ENCODE measurements around the gene FAM168A.
A peak's percentile ranks its signal among the peaks of the same experiment; 100 is the strongest.

FAM168A gene

DNA sequence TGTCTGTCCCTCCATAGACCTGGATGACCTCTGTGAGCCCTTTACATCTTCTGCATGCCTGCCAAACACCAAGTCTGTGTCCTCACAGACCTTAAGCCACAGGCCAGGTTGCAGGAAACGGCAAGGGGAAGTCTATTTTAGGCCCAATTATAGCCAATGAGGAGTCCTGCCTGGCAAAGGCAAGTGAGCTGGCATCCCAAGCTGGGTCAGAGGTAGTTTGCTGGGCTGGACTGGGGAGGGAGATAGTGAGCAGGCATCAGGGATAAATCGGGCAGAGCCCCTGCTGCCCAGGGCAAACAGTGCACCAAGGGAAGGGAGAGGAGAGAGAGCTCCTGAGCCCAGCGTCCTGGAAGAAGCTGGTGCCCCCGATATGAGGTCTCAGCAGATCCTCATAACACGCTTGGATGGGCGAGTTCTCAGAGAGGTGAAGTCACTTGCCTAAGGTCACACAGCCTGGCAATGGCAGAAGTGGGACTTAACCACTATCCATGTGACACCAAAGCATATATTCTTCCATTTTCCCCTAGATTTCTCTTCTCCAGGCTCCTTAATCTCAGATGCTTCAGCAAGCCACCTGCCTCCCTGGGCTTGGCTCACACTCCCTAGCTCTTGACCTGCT, 225.4 kb downstream of the FAM168A start:
- Histone ChIP-seq H3K27me3 (replicated peaks; ENCODE audit: control insufficient read depth, insufficient read depth, low read length, poor library complexity, severe bottlenecking) (no peaks in the 10 kb centered on the region), H3K9me3 (ENCODE audit: control insufficient read depth, low read length) (no peaks in the 10 kb centered on the region), H3K4me1 (ENCODE audit: control insufficient read depth, insufficient read depth, low read length, poor library complexity, severe bottlenecking) (peaks cover 19% of the 10 kb centered on the region), H3K36me3 (ENCODE audit: control insufficient read depth, insufficient read depth, low read length) (no peaks in the 10 kb centered on the region), H3K4me3 (ENCODE audit: insufficient read depth, low read depth, low read length, poor library complexity, severe bottlenecking) (no peak overlapping the region), H3K27ac (ENCODE audit: insufficient read depth, low read length, poor library complexity, severe bottlenecking) (no peak overlapping the region)
- DNase-seq: no peak

DNA sequence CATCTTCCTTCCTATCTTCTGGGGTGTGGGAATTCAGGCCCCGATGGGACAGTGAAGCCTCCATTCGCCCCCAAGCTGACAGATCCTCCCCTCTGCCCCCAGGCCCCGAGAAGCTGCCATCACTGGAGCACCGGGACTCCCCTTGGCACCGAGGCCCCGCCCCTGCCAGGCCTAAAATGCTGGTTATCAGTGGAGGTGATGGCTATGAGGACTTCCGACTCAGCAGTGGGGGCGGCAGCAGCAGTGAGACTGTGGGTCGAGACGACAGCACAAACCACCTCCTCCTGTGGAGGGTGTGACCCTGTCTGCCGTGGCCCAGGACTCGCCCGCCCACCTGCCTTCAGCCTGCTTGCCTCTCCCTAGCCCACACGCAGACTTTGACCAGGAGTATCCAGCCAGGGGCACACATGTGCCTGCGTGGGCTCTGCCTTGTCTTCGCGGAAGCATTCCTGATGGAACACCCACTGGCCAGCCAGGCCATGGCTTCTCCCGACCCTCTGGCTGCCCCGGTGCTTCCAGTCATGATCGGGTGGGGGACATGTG, 230.4 kb downstream of the FAM168A start:
- Histone ChIP-seq H3K27me3 (replicated peaks; ENCODE audit: control insufficient read depth, insufficient read depth, low read length, poor library complexity, severe bottlenecking) (no peaks in the 10 kb centered on the region), H3K27ac (ENCODE audit: insufficient read depth, low read length, poor library complexity, severe bottlenecking) (no peak overlapping the region), H3K36me3 (ENCODE audit: control insufficient read depth, insufficient read depth, low read length) (no peaks in the 10 kb centered on the region), H3K4me1 (ENCODE audit: control insufficient read depth, insufficient read depth, low read length, poor library complexity, severe bottlenecking) (peaks cover 24% of the 10 kb centered on the region), H3K9me3 (ENCODE audit: control insufficient read depth, low read length) (no peaks in the 10 kb centered on the region), H3K4me3 (ENCODE audit: insufficient read depth, low read depth, low read length, poor library complexity, severe bottlenecking) (no peak overlapping the region)
- no peak for DNase-seq

DNA sequence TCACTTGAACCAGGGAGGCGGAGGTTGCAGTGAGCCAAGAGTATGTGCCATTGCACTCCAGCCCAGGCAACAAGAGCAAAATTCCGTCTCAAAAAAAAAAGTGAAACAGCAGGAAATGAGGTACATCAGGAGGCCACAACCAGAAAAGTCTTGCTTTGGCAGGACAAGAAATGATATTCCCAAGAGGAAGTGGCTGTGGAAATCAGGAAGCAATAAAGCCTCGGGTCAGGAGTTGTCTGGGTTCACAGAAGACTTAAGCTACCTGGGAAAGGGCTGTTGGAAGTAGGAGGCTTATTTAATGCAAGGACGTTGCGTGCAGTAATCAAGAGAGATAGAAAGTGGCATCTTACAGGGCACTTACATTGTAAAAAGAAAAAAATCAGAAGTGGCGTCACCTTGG, 231.0 kb downstream of the FAM168A start:
- DNase-seq: no peak
- no peaks in the 10 kb centered on the region for H3K36me3 ChIP-seq (ENCODE audit: control insufficient read depth, insufficient read depth, low read length)
- H3K9me3 ChIP-seq (ENCODE audit: control insufficient read depth, low read length): no peaks in the 10 kb centered on the region
- H3K4me1 ChIP-seq (ENCODE audit: control insufficient read depth, insufficient read depth, low read length, poor library complexity, severe bottlenecking): peaks cover 24% of the 10 kb centered on the region
- H3K27me3 ChIP-seq (replicated peaks; ENCODE audit: control insufficient read depth, insufficient read depth, low read length, poor library complexity, severe bottlenecking): no peaks in the 10 kb centered on the region
- no peak overlapping the region for H3K27ac ChIP-seq (ENCODE audit: insufficient read depth, low read length, poor library complexity, severe bottlenecking)
- no peak overlapping the region for H3K4me3 ChIP-seq (ENCODE audit: insufficient read depth, low read depth, low read length, poor library complexity, severe bottlenecking)

DNA sequence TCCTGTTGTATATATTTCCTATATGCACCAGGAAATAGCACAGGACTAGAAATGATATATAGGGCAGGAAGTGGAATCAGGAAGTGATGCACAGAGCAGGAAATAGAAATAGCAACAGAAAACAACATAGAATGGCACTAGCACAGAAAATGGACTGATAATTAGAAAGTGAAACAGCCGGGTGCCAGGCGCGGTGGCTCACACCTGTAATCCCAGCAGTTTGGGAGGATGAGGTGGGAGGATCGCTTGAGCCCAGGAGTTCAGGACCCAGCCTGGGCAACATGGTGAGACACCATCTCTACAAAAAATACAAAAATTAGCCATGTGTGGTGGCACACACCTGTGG, 231.7 kb downstream of the FAM168A start:
- Histone ChIP-seq H3K4me1 (ENCODE audit: control insufficient read depth, insufficient read depth, low read length, poor library complexity, severe bottlenecking) (peaks cover 24% of the 10 kb centered on the region), H3K4me3 (ENCODE audit: insufficient read depth, low read depth, low read length, poor library complexity, severe bottlenecking) (peak overlapping the region; percentile 37), H3K9me3 (ENCODE audit: control insufficient read depth, low read length) (no peaks in the 10 kb centered on the region), H3K27me3 (replicated peaks; ENCODE audit: control insufficient read depth, insufficient read depth, low read length, poor library complexity, severe bottlenecking) (no peaks in the 10 kb centered on the region), H3K27ac (ENCODE audit: insufficient read depth, low read length, poor library complexity, severe bottlenecking) (peak overlapping the region; percentile 70), H3K36me3 (ENCODE audit: control insufficient read depth, insufficient read depth, low read length) (no peaks in the 10 kb centered on the region)
- DNase-seq: peak in 1 of 3 donors; percentile 17

DNA sequence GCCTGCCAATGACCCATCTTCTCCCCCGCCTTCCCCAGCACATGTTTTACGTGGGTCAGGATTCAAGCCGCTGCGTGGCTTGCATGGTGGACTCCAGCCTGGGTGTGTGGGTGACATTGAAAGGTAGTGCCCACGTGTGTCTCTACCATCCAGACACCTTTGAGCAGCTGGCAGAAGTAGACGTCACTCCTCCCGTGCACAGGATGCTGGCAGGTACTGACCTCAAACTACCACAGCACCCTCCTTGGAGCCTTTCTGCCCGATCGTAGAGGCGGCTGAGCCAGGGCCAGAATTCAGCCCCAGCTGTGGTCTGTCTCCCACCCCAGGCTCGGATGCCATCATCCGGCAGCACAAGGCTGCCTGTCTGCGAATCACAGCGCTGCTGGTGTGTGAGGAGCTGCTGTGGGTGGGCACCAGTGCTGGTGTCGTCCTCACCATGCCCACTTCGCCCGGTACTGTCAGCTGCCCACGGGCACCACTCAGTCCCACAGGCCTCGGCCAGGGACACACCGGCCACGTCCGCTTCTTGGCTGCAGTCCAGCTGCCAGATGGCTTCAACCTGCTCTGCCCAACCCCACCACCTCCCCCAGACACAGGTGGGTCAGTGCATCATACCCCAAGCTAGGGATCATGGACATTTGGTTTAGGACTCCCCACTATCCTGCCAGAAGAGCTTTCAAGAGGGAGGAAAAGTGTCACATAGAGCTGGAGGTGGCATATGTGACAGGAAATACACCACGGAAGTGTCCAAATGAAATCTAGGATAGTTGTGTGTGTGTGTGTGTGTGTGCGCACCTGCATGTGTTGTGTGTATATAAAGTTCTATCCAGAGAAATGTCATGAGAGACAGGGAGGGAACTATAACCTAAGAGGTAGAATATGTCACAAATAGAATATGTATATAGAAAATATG, 232.3 kb downstream of the FAM168A start:
- H3K36me3 ChIP-seq (ENCODE audit: control insufficient read depth, insufficient read depth, low read length): no peaks in the 10 kb centered on the region

DNA sequence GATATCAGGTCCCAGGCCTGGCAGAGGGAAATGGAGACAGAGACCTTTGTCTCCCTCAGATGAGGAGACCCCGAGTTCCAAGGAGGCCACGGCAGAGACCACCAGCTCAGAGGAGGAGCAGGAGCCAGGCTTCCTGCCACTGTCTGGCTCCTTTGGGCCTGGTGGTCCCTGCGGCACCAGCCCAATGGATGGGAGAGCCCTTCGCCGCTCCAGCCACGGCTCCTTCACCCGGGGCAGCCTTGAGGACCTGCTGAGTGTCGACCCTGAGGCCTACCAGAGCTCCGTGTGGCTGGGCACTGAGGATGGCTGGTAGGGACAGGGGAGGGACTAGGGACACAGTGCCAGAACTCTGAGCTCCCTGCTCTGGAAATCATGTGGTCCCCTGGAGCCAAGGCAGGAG, 234.8 kb downstream of the FAM168A start:
- Histone ChIP-seq H3K27ac (ENCODE audit: insufficient read depth, low read length, poor library complexity, severe bottlenecking) (no peak overlapping the region), H3K9me3 (ENCODE audit: control insufficient read depth, low read length) (no peaks in the 10 kb centered on the region), H3K36me3 (ENCODE audit: control insufficient read depth, insufficient read depth, low read length) (no peaks in the 10 kb centered on the region), H3K27me3 (replicated peaks; ENCODE audit: control insufficient read depth, insufficient read depth, low read length, poor library complexity, severe bottlenecking) (no peaks in the 10 kb centered on the region), H3K4me1 (ENCODE audit: control insufficient read depth, insufficient read depth, low read length, poor library complexity, severe bottlenecking) (peaks cover 24% of the 10 kb centered on the region), H3K4me3 (ENCODE audit: insufficient read depth, low read depth, low read length, poor library complexity, severe bottlenecking) (no peak overlapping the region)
- no peak for DNase-seq

More for the DNA sequence above, 232.3 kb downstream of the FAM168A start:
- no peak for DNase-seq
- Histone ChIP-seq H3K27ac (ENCODE audit: insufficient read depth, low read length, poor library complexity, severe bottlenecking) (peak overlapping the region; percentile 70), H3K4me1 (ENCODE audit: control insufficient read depth, insufficient read depth, low read length, poor library complexity, severe bottlenecking) (peaks cover 24% of the 10 kb centered on the region), H3K9me3 (ENCODE audit: control insufficient read depth, low read length) (no peaks in the 10 kb centered on the region), H3K27me3 (replicated peaks; ENCODE audit: control insufficient read depth, insufficient read depth, low read length, poor library complexity, severe bottlenecking) (no peaks in the 10 kb centered on the region), H3K4me3 (ENCODE audit: insufficient read depth, low read depth, low read length, poor library complexity, severe bottlenecking) (peak overlapping the region; percentile 37)

DNA sequence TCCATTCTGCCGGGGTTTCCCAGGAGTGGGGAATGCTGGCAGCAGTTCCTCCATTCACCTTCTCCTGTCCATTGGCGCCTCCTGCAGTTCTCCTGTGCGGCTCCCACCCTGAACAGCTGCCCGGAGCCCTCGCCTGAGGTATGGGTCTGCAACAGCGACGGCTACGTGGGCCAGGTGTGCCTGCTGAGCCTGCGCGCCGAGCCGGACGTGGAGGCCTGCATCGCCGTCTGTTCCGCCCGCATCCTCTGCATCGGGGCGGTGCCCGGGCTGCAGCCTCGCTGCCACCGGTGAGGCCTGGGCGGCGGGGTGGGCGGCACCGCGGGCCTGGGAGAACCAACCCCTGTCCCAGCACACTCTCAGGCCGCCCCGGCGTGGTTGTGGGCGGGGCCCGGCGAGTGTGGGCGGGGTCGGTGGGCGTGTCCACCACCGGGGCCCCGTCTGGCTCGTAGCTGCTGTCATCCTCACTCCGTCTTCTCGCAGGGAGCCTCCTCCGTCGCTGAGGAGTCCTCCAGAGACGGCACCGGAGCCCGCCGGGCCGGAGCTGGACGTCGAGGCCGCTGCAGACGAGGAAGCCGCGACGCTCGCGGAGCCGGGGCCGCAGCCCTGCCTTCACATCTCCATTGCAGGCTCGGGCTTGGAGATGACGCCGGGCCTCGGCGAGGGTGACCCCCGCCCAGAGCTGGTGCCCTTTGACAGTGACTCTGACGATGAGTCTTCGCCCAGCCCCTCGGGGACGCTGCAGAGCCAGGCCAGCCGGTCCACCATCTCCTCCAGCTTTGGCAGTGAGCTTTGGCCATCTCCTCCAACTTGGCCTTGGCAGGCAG, 235.7 kb downstream of the FAM168A start:
- no peak for DNase-seq
- peaks cover 15% of the 10 kb centered on the region for H3K4me1 ChIP-seq (ENCODE audit: control insufficient read depth, insufficient read depth, low read length, poor library complexity, severe bottlenecking)
- H3K36me3 ChIP-seq (ENCODE audit: control insufficient read depth, insufficient read depth, low read length): no peaks in the 10 kb centered on the region

DNA sequence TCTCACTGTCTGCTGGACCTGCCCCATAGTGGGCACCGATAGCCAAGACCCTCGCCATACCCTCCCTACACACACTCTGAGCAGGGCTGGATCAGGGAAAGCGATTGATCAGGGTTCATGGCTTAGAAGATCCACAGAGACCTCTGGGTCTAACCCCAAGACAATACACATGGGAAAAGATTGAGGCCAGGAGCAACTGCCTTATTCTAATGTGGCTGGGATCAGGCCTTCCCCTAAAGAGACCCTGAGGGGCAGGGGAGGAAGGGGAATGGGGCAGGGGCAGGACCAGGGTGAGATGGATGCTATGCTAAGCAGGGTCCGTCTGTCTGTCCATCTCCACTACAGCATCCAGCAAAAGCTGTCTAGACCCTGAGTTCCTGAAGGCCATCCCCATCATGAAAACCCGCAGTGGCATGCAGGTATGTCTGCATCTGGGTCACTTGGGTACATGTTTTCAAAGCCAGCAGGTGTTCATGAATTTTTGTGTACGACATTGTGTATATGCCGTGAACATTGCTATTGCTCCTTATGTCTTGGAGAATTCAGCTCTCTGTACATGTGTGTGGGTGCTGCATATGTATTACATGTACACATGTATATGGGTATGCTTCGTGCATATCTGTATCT, 237.1 kb downstream of the FAM168A start:
- Histone ChIP-seq H3K4me1 (ENCODE audit: control insufficient read depth, insufficient read depth, low read length, poor library complexity, severe bottlenecking) (peaks cover 4% of the 10 kb centered on the region), H3K36me3 (ENCODE audit: control insufficient read depth, insufficient read depth, low read length) (no peaks in the 10 kb centered on the region), H3K27ac (ENCODE audit: insufficient read depth, low read length, poor library complexity, severe bottlenecking) (no peak overlapping the region)

More for the DNA sequence above, 235.7 kb downstream of the FAM168A start:
- Histone ChIP-seq H3K4me3 (ENCODE audit: insufficient read depth, low read depth, low read length, poor library complexity, severe bottlenecking) (no peak overlapping the region), H3K9me3 (ENCODE audit: control insufficient read depth, low read length) (no peaks in the 10 kb centered on the region), H3K27me3 (replicated peaks; ENCODE audit: control insufficient read depth, insufficient read depth, low read length, poor library complexity, severe bottlenecking) (no peaks in the 10 kb centered on the region), H3K27ac (ENCODE audit: insufficient read depth, low read length, poor library complexity, severe bottlenecking) (no peak overlapping the region)

DNA sequence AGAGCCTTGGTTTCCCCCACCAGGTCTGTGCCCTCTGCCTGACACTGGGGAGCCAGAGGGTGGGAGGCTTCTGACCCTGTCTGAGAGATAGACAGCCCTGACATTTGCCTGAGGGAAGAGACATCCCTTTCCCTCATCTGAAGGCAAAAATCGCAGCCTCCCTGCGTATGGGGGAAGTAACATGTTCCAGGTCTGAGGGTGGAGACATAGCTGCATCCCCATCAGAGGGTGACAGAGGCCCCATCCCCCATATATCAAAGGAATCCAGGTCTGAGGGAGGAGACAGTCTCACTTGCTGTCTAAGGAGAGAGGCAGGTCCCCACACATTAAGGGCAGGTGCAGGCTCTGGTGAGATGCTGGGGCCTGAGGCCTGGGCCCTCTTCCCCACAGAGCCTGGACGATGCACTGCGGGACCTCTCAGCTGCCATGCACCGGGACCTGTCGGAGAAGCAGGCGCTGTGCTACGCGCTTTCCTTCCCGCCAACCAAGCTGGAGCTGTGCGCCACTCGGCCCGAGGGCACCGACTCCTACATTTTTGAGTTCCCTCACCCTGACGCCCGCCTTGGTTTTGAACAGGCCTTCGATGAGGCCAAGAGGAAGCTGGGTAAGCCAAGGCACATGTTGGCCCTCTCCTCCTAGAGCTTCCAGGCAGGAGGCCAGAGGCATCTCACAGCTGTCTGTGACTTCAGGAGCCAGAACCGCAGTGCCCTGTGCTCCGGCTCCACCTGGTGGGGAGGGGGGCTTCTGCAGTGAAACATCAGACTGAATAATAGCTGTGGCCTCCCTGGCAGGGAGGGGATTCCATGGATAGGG, 237.8 kb downstream of the FAM168A start:
- DNase-seq: no peak
- no peak overlapping the region for H3K27ac ChIP-seq (ENCODE audit: insufficient read depth, low read length, poor library complexity, severe bottlenecking)
- no peak overlapping the region for H3K4me3 ChIP-seq (ENCODE audit: insufficient read depth, low read depth, low read length, poor library complexity, severe bottlenecking)
- no peaks in the 10 kb centered on the region for H3K4me1 ChIP-seq (ENCODE audit: control insufficient read depth, insufficient read depth, low read length, poor library complexity, severe bottlenecking)
- no peaks in the 10 kb centered on the region for H3K9me3 ChIP-seq (ENCODE audit: control insufficient read depth, low read length)
- H3K27me3 ChIP-seq (replicated peaks; ENCODE audit: control insufficient read depth, insufficient read depth, low read length, poor library complexity, severe bottlenecking): no peaks in the 10 kb centered on the region
- no peaks in the 10 kb centered on the region for H3K36me3 ChIP-seq (ENCODE audit: control insufficient read depth, insufficient read depth, low read length)

More for the DNA sequence above, 237.1 kb downstream of the FAM168A start:
- no peak for DNase-seq
- Histone ChIP-seq H3K9me3 (ENCODE audit: control insufficient read depth, low read length) (no peaks in the 10 kb centered on the region), H3K27me3 (replicated peaks; ENCODE audit: control insufficient read depth, insufficient read depth, low read length, poor library complexity, severe bottlenecking) (no peaks in the 10 kb centered on the region), H3K4me3 (ENCODE audit: insufficient read depth, low read depth, low read length, poor library complexity, severe bottlenecking) (no peak overlapping the region)
